Islet precursor cell (in vitro differentiated cells): ENCODE measurements around the gene APCDD1.

Experiments used
- DNase-seq: peaks from one replicate; pipeline ENCODE4 v3.0.0-alpha.2; 2018

The APCDD1 gene

GRCh38 chr18:10453806-10454680 lies at the start of gene APCDD1:
APCDD1 (plus strand) TSS chr18:10454635; CDS start chr18:10454982, 347 bp downstream.
- DNase-seq, result peak; percentile 86

GRCh38 chr18:10405014-10405493 lies 49.4 kb upstream of the APCDD1 start:
- DNase-seq, result no peak

- no peak for DNase-seq
These were observed 48.4 kb upstream of the APCDD1 start for GRCh38 chr18:10405816-10406663.

- DNase-seq, result no peak
These were observed 46.3 kb upstream of the APCDD1 start for GRCh38 chr18:10408131-10408530.

GRCh38 chr18:10409041-10409440 lies 45.4 kb upstream of the APCDD1 start:
- no peak for DNase-seq

- DNase-seq, result peak; percentile 49
These were observed 43.7 kb upstream of the APCDD1 start for GRCh38 chr18:10410472-10411308.

GRCh38 chr18:10412933-10413332 lies 41.5 kb upstream of the APCDD1 start:
- DNase-seq, result no peak

GRCh38 chr18:10413722-10414121 lies 40.7 kb upstream of the APCDD1 start:
- DNase-seq, result no peak

- no peak for DNase-seq
These were observed 40.1 kb upstream of the APCDD1 start for GRCh38 chr18:10414293-10414842.

GRCh38 chr18:10416065-10416464 lies 38.4 kb upstream of the APCDD1 start:
- no peak for DNase-seq

- DNase-seq, result peak; percentile 61
These were observed 37.2 kb upstream of the APCDD1 start for GRCh38 chr18:10417191-10417590.

GRCh38 chr18:10417664-10418063 lies 36.8 kb upstream of the APCDD1 start:
- DNase-seq, result no peak

- DNase-seq, result no peak
These were observed 35.6 kb upstream of the APCDD1 start for GRCh38 chr18:10418836-10419235.

GRCh38 chr18:10419420-10420103 lies 34.9 kb upstream of the APCDD1 start:
- DNase-seq, result no peak

GRCh38 chr18:10420561-10421352 lies 33.7 kb upstream of the APCDD1 start:
- no peak for DNase-seq

- DNase-seq, result no peak
These were observed 32.6 kb upstream of the APCDD1 start for GRCh38 chr18:10421859-10422258.

GRCh38 chr18:10422731-10423130 lies 31.7 kb upstream of the APCDD1 start:
- no peak for DNase-seq

GRCh38 chr18:10424585-10425307 lies 29.7 kb upstream of the APCDD1 start:
- DNase-seq, result no peak

GRCh38 chr18:10430677-10431076 lies 23.8 kb upstream of the APCDD1 start:
- no peak for DNase-seq

- no peak for DNase-seq
These were observed 22.8 kb upstream of the APCDD1 start for GRCh38 chr18:10431680-10432079.
